Spleen (tissue), 11 donors: ENCODE results near the gene HBD. TPM values are rescaled to one million over a fixed set of nuclear protein-coding genes. Genes with fewer than 3 reads are reported as not detected.

Experiments used
- DNase-seq: peaks from one replicate; pipeline ENCODE4 v3.0.0-alpha.2; 2020
- H3K27ac ChIP-seq, 8 donors: fragments of 200-600 bp; sonication (generic) in 7 of 8; 1 replicate in 4 of 8; 2 replicates in 4 of 8; pipeline versions ENCODE4 v1.5.0 to v1.8.0; 2016 to 2021; ENCODE audit warnings: inconsistent platforms in 4 of 8, mild to moderate bottlenecking in 4 of 8, moderate library complexity in 1 of 8
- H3K27me3 ChIP-seq, 7 donors: fragments of 200-600 bp; sonication (generic) in 6 of 7; replicated peaks in 1 of 7; 1 replicate in 4 of 7; 2 replicates in 3 of 7; pipeline versions ENCODE4 v1.5.0 to v1.8.0; 2016 to 2021; ENCODE audit warnings: inconsistent platforms in 3 of 7, mild to moderate bottlenecking in 1 of 7
- H3K36me3 ChIP-seq, 6 donors: fragments of 200-600 bp; sonication (generic) in 5 of 6; 1 replicate in 4 of 6; 2 replicates in 2 of 6; pipeline versions ENCODE4 v1.5.0 to v1.8.0; 2016 to 2021; ENCODE audit warnings: inconsistent platforms in 2 of 6
- H3K4me1 ChIP-seq, 6 donors: fragments of 200-600 bp; sonication (generic) in 5 of 6; 1 replicate in 3 of 6; 2 replicates in 3 of 6; pipeline versions ENCODE4 v1.5.0 to v1.8.0; 2016 to 2021; ENCODE audit warnings: inconsistent platforms in 3 of 6
- H3K4me3 ChIP-seq, 8 donors: fragments of 200-600 bp; sonication (generic) in 7 of 8; 1 replicate in 4 of 8; 2 replicates in 4 of 8; pipeline versions ENCODE4 v1.5.0 to v1.8.0; 2016 to 2021; ENCODE audit warnings: inconsistent platforms in 4 of 8, mild to moderate bottlenecking in 4 of 8, moderate library complexity in 2 of 8
- H3K9me3 ChIP-seq, 8 donors: fragments of 200-600 bp; sonication (generic) in 7 of 8; 1 replicate in 4 of 8; 2 replicates in 4 of 8; pipeline versions ENCODE4 v1.5.0 to v1.8.0; 2016 to 2021; ENCODE audit warnings: inconsistent platforms in 4 of 8
- CTCF ChIP-seq, 11 experiments: fragments of 200-600 bp in 7 of 11; fragments of 450-650 bp in 4 of 11; sonication (generic) in 4 of 11; IDR thresholded peaks in 8 of 11; conservative IDR thresholded peaks in 3 of 11; 1 replicate in 7 of 11; 2 replicates in 4 of 11; pipeline versions ENCODE4 v1.4.0 to v1.8.0; 2016 to 2021; ENCODE audit warnings: antibody characterized with exemption in 11 of 11, inconsistent platforms in 4 of 11, mild to moderate bottlenecking in 1 of 11
- POLR2A ChIP-seq, 3 donors: fragments of 450-650 bp; IDR thresholded peaks; one replicate each; pipeline ENCODE4 v1.5.1; 2017; ENCODE audit warnings: antibody characterized with exemption in 3 of 3, mild to moderate bottlenecking in 1 of 3
- POLR2AphosphoS5 ChIP-seq, 3 donors: sonication (generic); formaldehyde crosslinking; IDR thresholded peaks; one replicate each; pipeline ENCODE4 v1.5.1; 2017; ENCODE audit warnings: antibody characterized with exemption in 3 of 3
- WGBS, 5 donors: extraction: QIAGEN DNeasy Blood & Tissue Kit in 3 of 5; methylation state at CpG; one replicate each; pipeline versions ENCODE4 v1.1.5 to v1.1.7; 2013 to 2018; 5-methylcytosine and 5-hydroxymethylcytosine counted together
- intact Hi-C: fragments of 100-400 bp; cut with DNase I; formaldehyde crosslinking; loops from one replicate; pipeline ENCODE4 v1.15.0; 2023; ENCODE audit warnings: low total_unique reads
- polyA plus RNA-seq, 3 donors: library from polyadenylated mRNA; stranded (reverse); fragments of 200-250 nt; gene quantifications; one replicate each; pipeline ENCODE4 v1.2.1, GENCODE V29; 2013
- total RNA-seq, 7 donors: library from RNA; depleted of rRNA in 3 of 7; stranded (reverse); fragments of >200 nt in 3 of 7; fragmentation: NEBNext Ultra II Directional in 4 of 7; extraction: Animal tissue kit (Norgen Biotek cat#: 25700) in 4 of 7; gene quantifications; one replicate each; pipeline versions ENCODE4 v1.1.0 to v1.2.1, GENCODE V29; 2016 to 2021
- donor health status: healthy with polysubstance abuse.
- donor health status: DM: no; HTN: no; CAD: no; lungs with moderate emphysema.
- donor health status: DM: no; HTN: no; CAD: no.
- donor health status: Bipolar disorder and iron deficiency.
- donor health status: healthy.
- donor health status: DM: no; HTN: no; CAD: no.
- donor health status: DM: yes; HTN: yes; CAD: no.

Gene HBD
- total and polyA plus RNA-seq, 10 donors: 1.0 to 327 (median 10.6) TPM

- H3K4me1 ChIP-seq: no peaks in the 10 kb centered on the region
- no peak for DNase-seq
- WGBS, 5 donors: 70 to 78% (median 71%) methylated on average over 7 of the region's 7 CpGs
- H3K9me3 ChIP-seq: no peaks in the 10 kb centered on the region
- H3K4me3 ChIP-seq: no peak overlapping the region
- TF ChIP-seq POLR2AphosphoS5 (IDR thresholded peaks at IDR 0.05) (no peak), CTCF (IDR thresholded peaks at IDR 0.05 in 8 of 11, conservative IDR thresholded peaks at IDR 0.05 in 3 of 11) (no peak), POLR2A (IDR thresholded peaks at IDR 0.05) (no peak)
- no peak overlapping the region for H3K27ac ChIP-seq
- H3K36me3 ChIP-seq: no peaks in the 10 kb centered on the region
- intact Hi-C loops: no loop called here
- H3K27me3 ChIP-seq: no peaks in the 10 kb centered on the region
These were observed 8.9 kb upstream of the HBD start for GRCh38 chr11:5242933-5243815.

GRCh38 chr11:5242208-5242607 lies 7.9 kb upstream of the HBD start:
- DNase-seq: no peak
- Histone ChIP-seq H3K36me3 (no peaks in the 10 kb centered on the region), H3K27me3 (no peaks in the 10 kb centered on the region), H3K9me3 (no peaks in the 10 kb centered on the region), H3K4me1 (no peaks in the 10 kb centered on the region), H3K4me3 (no peak overlapping the region), H3K27ac (no peak overlapping the region)
- TF ChIP-seq POLR2AphosphoS5 (IDR thresholded peaks at IDR 0.05) (no peak), CTCF (IDR thresholded peaks at IDR 0.05 in 8 of 11, conservative IDR thresholded peaks at IDR 0.05 in 3 of 11) (no peak), POLR2A (IDR thresholded peaks at IDR 0.05) (no peak)
- intact Hi-C loops: no loop called here
- 66 to 82% (median 69%) methylated on average over 2 of the region's 2 CpGs for WGBS, 5 donors

GRCh38 chr11:5241458-5241857 lies 7.2 kb upstream of the HBD start:
- TF ChIP-seq CTCF (IDR thresholded peaks at IDR 0.05 in 8 of 11, conservative IDR thresholded peaks at IDR 0.05 in 3 of 11): no peak
- no peak for TF ChIP-seq POLR2A (IDR thresholded peaks at IDR 0.05)
- no peak for TF ChIP-seq POLR2AphosphoS5 (IDR thresholded peaks at IDR 0.05)
- WGBS, 5 donors: 60 to 75% (median 66%) methylated on average over 3 of the region's 3 CpGs
- no peak overlapping the region for H3K4me3 ChIP-seq

GRCh38 chr11:5240458-5240857 lies 6.2 kb upstream of the HBD start:
- DNase-seq: no peak
- WGBS, 5 donors: 62 to 75% (median 66%) methylated on average over 2 of the region's 2 CpGs
- Histone ChIP-seq H3K27ac (no peak overlapping the region), H3K9me3 (no peaks in the 10 kb centered on the region), H3K27me3 (no peaks in the 10 kb centered on the region), H3K36me3 (no peaks in the 10 kb centered on the region), H3K4me3 (no peak overlapping the region), H3K4me1 (no peaks in the 10 kb centered on the region)
- no peak for TF ChIP-seq POLR2AphosphoS5 (IDR thresholded peaks at IDR 0.05)
- no peak for TF ChIP-seq POLR2A (IDR thresholded peaks at IDR 0.05)
- no peak for TF ChIP-seq CTCF (IDR thresholded peaks at IDR 0.05 in 8 of 11, conservative IDR thresholded peaks at IDR 0.05 in 3 of 11)
- intact Hi-C loops: no loop called here

More at GRCh38 chr11:5241458-5241857, 7.2 kb upstream of the HBD start:
- no peaks in the 10 kb centered on the region for H3K9me3 ChIP-seq
- intact Hi-C loops: no loop called here
- no peak for DNase-seq
- H3K4me1 ChIP-seq: no peaks in the 10 kb centered on the region
- no peak overlapping the region for H3K27ac ChIP-seq
- no peaks in the 10 kb centered on the region for H3K27me3 ChIP-seq
- H3K36me3 ChIP-seq: no peaks in the 10 kb centered on the region
